Dedifferentiated amniotic fluid mesenchymal stem cell (primary cell): ENCODE measurements around the gene MED12L.

Experiments used
- DNase-seq: peaks from one replicate; pipeline ENCODE4 v3.0.0-alpha.2; 2016; ENCODE audit errors: extremely low spot score

The MED12L gene

GRCh38 chr3:151091685-151092345 is 6.4 kb downstream of the MED12L start:
- DNase-seq: no peak

- DNase-seq: no peak
These were observed 7.7 kb downstream of the MED12L start for GRCh38 chr3:151093148-151093547.

- DNase-seq: no peak
These were observed 8.4 kb downstream of the MED12L start for GRCh38 chr3:151093905-151094304.

GRCh38 chr3:151096716-151097115 is 11.3 kb downstream of the MED12L start:
- DNase-seq: no peak

GRCh38 chr3:151100076-151100475 is 14.6 kb downstream of the MED12L start:
- DNase-seq: no peak

GRCh38 chr3:151101270-151101969 is 16.0 kb downstream of the MED12L start:
- DNase-seq: no peak

GRCh38 chr3:151106311-151106710 is 20.8 kb downstream of the MED12L start:
- no peak for DNase-seq

- no peak for DNase-seq
These were observed 21.7 kb downstream of the MED12L start for GRCh38 chr3:151107177-151107576.

- DNase-seq: no peak
These were observed 22.2 kb downstream of the MED12L start for GRCh38 chr3:151107701-151108100.

GRCh38 chr3:151109286-151109800 is 23.9 kb downstream of the MED12L start:
- no peak for DNase-seq

GRCh38 chr3:151112731-151113130 is 27.3 kb downstream of the MED12L start:
- no peak for DNase-seq

GRCh38 chr3:151113343-151113742 is 27.9 kb downstream of the MED12L start:
- no peak for DNase-seq

GRCh38 chr3:151117047-151117446 is 31.6 kb downstream of the MED12L start:
- no peak for DNase-seq

- DNase-seq: no peak
These were observed 33.7 kb downstream of the MED12L start for GRCh38 chr3:151119188-151119587.

GRCh38 chr3:151120409-151120808 is 34.9 kb downstream of the MED12L start:
- DNase-seq: no peak

GRCh38 chr3:151121016-151121415 is 35.6 kb downstream of the MED12L start:
- DNase-seq: no peak

- no peak for DNase-seq
These were observed 38.4 kb downstream of the MED12L start for GRCh38 chr3:151123827-151124226.

- no peak for DNase-seq
These were observed 39.0 kb downstream of the MED12L start for GRCh38 chr3:151124476-151124875.

GRCh38 chr3:151130428-151130827 is 45.0 kb downstream of the MED12L start:
- no peak for DNase-seq

- DNase-seq: no peak
These were observed 47.7 kb downstream of the MED12L start for GRCh38 chr3:151133175-151133574.

GRCh38 chr3:151133917-151134450 is 48.5 kb downstream of the MED12L start:
- DNase-seq: no peak

GRCh38 chr3:151135541-151136337 is 50.3 kb downstream of the MED12L start:
- DNase-seq: no peak
